GM21717 (cell line): ENCODE results near the gene MPND.

ENCODE experiments used
- ATAC-seq: cut with Tn5 transposase; IDR thresholded peaks from one replicate; pipeline ENCODE4 v1.9.1; 2021; ENCODE audit warnings: mild to moderate bottlenecking, moderate library complexity; ENCODE audit not compliant: unreplicated experiment

The MPND gene

DNA sequence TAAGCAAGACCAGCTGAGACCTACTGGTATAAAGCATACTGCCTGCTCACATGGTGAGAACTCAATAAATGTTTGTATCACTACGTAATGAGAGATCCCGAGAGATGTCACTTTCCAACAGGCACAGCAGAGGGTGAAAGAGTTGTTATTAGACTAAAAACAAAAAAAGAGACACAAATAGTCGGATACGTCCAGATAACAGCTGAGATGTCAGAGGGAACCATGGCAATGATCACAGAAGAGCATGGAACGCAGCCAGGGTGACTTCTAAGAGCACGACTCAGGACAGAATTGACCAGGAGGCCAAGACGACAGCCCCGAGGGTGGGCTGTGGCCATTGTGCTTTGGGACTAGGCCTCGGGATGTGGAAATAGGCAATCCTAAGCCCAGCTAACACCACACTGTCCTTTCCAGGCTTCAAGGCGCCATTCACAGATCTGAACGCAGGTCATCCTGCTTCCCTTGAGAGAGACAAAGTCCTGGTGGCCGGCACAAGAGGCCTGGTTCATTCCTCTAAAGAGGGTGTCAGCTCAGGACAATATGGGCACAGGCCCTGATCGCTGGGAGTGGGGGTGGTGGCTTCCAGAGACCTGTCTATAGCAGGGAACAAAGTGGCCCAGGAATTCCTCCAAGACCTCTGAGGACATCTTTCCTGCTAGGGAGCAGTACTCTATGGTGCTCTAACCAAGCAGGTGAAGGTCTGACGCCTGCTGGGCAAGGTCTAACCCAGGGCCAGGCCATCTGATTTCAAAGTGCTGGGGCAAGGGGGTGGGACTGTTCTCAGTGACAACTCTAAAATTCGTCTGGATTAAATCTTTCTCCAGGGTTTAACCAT is 53.8 kb downstream of the MPND start:
- no peak for ATAC-seq

DNA sequence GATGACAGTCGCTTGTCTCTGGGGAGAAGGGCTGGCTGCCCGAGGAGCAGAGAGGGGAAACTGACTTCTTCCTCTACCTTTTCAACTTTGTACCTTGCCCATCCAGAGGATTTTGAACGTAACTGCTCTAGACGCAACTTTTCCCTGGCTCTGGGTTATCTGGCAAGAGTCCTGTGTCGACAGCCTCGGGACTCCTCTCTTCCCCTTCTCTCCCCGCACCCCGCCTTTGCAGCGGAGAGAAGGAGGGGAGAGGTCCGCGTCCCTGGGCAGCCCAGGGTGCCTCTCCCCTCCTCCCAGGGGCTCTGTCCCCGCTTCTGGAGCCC is 56.4 kb downstream of the MPND start:
- peak; percentile 1 for ATAC-seq

DNA sequence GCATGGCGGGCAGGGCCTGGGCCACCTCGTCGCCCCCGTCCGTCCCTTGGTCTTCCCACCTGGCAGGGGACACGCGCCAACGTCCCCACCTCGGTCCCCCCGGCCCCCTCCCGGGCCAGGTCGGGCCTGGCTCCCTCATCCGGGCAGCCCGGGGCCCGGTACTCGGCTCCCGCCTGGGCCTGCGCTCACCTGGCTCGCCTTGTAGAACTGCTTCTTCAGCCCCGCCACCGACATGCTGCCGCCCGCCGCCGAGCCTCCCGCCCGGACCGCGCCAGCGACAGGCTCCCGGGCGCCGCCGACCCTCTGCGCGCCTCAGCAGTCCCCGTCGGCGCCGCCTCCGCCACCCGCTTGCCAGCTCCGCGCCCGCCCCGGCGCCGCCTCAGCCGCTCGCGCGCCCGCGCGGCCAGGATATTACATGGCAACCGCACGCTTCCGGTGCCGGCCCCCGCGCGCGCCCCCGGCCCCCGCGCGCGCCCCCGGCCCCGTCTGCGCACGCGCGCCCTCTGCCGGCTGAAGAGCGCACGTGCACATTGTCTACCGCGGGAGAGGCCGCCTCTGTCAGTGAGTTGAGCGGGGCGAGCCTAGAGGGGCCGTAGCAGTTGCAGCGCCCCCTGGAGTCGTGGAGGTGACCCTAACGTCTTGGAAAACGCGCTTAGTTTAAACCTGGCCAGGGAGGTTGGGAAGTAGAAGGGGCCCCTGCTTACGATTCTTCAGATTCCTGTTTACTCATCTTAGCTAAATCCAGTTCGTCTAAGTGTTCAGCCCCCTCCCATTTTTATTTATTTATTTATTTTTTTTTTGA is 57.0 kb downstream of the MPND start, which contains the start of gene SH3GL1:
SH3GL1 (minus strand) TSS at position 413 of the 802 bp plus-strand sequence; CDS start at position 234, 179 bp downstream.
- peak; percentile 46 for ATAC-seq

DNA sequence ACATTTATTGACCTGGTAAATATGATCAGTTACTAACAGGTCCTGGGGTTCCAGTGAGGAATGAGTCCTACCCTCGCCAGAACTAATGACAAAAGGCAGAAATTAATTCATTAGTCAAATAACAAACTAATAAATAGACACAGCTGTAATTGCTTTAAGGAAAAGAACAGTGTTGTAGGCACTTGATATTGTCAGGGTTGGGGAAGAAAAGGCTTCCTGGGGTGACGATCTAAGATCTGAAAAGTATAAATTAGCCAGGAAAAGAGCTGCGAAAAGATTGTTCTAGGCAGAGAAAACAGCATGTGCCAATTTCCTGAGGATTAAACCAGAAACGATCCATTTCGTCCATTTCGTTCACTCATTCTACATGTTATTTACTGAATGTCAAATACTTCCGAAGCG is 58.4 kb downstream of the MPND start:
- ATAC-seq, result no peak

DNA sequence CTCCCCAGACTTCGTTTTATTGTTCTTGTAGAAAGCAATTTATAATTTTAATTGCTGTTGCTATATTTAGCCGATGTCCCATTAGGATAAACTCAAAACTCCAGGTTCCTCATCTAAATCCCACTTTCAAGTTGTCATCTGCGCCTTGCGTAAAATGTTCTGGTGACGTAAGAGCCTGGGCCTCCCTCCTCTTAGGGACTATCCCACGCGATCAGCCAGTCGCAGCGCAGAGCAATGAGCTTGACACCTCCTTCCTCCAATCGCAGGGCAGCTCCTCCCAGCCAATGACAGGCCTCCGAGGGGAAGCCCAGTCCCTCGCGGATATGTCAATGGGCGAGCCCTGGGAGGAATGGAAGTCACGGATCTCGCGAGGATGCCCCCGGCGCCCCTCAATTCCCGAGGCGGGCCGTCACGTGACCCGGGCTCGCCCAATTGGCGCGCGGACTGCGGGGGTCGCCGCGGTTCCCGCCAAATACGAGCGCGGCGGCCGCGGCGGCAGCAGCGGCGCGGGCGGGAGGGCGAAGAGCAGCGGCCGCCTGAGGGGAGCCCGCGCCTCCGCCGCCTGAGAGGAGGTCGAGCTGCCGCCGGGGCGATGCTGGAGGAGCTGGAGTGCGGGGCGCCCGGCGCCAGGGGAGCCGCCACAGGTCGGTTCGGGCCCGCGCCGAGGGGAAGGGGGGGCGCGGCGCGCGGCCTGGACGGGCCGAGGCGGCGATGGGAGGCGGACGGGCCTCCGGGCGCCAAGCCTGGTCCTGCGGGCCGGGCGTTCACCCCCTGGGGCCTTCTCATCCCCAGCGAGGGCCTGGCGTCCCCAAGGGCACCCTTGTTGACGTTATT is 59.0 kb downstream of the MPND start, which contains the start of gene CHAF1A:
CHAF1A (plus strand) TSS at position 470 of the 834 bp plus-strand sequence; CDS start at position 593, 123 bp downstream.
- peak; percentile 71 for ATAC-seq

DNA sequence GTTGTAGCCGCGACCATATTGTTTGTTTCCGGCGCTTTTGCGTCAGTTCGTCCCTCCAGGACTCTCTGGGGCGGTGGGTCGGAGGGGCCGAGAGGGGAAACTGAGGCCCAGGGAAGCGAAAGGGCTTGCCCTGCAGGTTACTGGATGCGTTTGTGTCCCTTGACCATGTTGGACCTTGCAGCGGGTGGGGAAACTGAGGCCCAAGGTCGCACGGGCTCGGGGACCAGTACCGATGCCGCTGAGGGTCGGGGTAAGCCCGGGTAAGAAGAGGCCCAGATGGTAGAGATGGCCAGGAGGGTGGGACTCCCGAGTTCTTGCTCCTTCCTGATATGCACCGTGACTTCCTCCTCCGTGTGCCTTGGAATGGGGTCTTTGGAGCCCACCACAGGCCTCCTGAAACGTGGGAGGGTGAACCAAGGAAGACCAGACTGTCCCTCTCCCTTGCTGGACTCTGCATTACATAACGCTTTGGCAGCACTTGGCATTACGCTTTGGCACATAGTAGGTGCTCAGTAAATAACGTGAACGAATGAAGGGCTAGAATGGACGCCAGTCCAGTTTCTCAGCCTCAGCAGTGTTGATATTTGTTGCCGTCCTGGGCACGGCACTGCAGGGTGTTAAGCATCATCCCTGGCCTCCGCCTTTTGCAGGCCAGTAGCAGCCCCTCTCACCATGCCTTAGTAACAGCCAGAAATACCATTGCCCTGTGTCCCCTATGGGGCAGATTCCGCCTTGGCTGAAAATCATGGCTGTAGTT is 59.8 kb downstream of the MPND start:
- ATAC-seq, result no peak

DNA sequence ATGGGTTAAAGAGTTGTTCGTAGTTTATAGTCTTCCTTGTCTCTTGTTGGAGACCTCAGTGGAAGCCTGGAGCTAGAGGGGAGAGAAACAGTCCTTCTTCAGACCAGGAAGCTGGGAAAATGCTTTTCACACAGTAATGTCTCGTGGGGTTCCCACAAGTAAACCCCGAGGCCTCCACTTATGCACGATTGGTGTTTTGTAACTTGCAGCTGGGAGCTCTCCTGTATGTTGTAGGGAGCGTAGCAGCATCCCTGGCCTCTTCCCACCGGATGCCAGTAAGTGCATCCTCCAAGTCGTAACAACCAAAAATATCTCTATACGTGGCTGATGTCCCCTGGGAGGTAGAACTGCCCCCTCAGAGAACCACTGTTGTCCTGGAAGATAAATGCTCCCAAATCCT is 62.6 kb downstream of the MPND start:
- no peak for ATAC-seq

DNA sequence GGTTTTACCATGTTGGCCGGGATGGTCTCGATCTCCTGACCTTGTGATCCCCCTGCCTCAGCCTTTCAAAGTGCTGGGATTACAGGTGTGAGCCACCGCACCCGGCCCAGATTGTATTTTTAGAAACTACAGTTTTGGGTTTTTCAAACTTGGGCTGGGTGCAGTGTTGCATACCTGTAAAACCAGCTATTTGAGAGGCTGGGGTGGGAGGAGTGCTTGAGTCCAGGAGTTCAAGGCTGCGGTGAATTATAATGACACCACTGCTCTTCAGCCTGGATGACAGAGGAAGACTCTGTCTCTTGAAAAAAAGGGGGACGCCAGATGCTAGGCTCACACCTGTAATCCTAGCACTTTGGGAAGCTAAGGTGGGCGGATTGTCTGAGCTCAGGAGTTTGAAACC is 63.3 kb downstream of the MPND start:
- no peak for ATAC-seq

DNA sequence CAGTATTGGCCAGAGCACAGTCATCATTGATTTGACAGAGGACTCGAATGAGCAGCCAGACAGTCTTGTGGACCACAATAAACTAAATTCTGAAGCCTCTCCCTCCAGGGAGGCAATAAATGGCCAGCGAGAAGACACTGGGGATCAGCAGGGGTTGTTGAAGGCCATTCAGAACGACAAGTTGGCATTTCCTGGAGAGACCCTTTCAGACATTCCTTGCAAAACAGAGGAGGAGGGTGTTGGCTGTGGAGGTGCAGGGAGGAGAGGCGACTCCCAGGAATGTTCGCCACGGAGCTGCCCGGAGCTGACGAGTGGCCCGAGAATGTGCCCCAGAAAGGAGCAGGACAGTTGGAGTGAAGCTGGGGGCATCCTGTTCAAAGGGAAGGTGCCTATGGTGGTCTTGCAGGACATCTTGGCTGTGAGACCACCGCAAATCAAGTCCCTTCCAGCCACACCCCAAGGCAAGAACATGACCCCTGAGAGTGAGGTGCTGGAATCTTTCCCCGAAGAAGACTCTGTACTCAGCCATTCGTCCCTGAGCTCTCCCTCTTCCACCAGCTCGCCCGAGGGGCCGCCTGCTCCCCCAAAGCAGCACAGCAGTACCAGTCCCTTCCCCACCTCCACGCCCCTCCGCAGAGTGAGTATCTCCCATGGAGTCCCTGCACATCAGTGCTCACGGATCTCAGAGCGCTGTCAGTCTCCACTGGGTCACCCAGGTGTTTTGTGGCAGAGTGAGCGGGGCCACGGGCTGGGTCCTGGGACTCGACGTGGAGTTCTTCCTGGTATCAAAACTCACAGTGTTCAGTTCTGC is 66.0 kb downstream of the MPND start:
- ATAC-seq, result no peak
